Naive thymus-derived CD8-positive, alpha-beta T cell (primary cell): ENCODE measurements around the gene FAM241A. TPM values are rescaled to one million over a fixed set of nuclear protein-coding genes. Genes with fewer than 3 reads are reported as not detected.
"Not testable (repeated sequence)": the region's sequence is repeated elsewhere in the genome, so short reads cannot be mapped to it uniquely, and the experiment has no call there.

Experiments
- ATAC-seq, 2 donors: fragments of 150-1000 bp; cut with Tn5 transposase in 1 of 2; sonication (Bioruptor Pico), chemical (Tn5 transposase) in 1 of 2; 1 replicate in 1 of 2; 2 replicates in 1 of 2; pipeline ENCODE4 v1.10.0; 2021; ENCODE audit warnings: mild to moderate bottlenecking in 2 of 2, moderate library complexity in 2 of 2
- POLR2A ChIA-PET: fragments of 350-600 bp; sonication (Branson Sonifier 250); formaldehyde crosslinking; loops from one replicate; lab custom pipeline; 2021; ENCODE audit warnings: antibody characterized with exemption; lab: Charles Lee
- DNase-seq, 10 donors: peaks; one replicate each; pipeline versions ENCODE4 v3.0.0 to v3.0.0-alpha.2; 2020 to 2022
- H3K27ac Mint-ChIP-seq, 10 donors: one replicate each; pipeline ENCODE4 v1.8.0; 2020 to 2022; ENCODE audit warnings: mild to moderate bottlenecking in 10 of 10, mixed read lengths in 10 of 10, moderate library complexity in 4 of 10, inconsistent platforms in 1 of 10
- H3K27me3 Mint-ChIP-seq, 5 donors: one replicate each; pipeline ENCODE4 v1.8.0; 2021 to 2022; ENCODE audit warnings: mixed read lengths in 5 of 5
- H3K36me3 Mint-ChIP-seq, 3 donors: one replicate each; pipeline ENCODE4 v1.8.0; 2020 to 2022; ENCODE audit warnings: mixed read lengths in 3 of 3, mild to moderate bottlenecking in 2 of 3, inconsistent platforms in 1 of 3
- H3K4me1 Mint-ChIP-seq, 4 donors: one replicate each; pipeline ENCODE4 v1.8.0; 2021 to 2022; ENCODE audit warnings: mixed read lengths in 4 of 4
- H3K4me3 Mint-ChIP-seq, 10 donors: one replicate each; pipeline ENCODE4 v1.8.0; 2020 to 2022; ENCODE audit warnings: mild to moderate bottlenecking in 10 of 10, mixed read lengths in 10 of 10, moderate library complexity in 6 of 10, inconsistent platforms in 1 of 10
- H3K9me3 Mint-ChIP-seq, 9 donors: one replicate each; pipeline ENCODE4 v1.8.0; 2020 to 2022; ENCODE audit warnings: mixed read lengths in 9 of 9, mild to moderate bottlenecking in 3 of 9, inconsistent platforms in 1 of 9, moderate library complexity in 1 of 9
- polyA plus RNA-seq, 3 donors: library from polyadenylated mRNA; unstranded; fragments of 300-500 nt; fragmentation: Illumina TruSeq; gene quantifications; one replicate each; pipeline ENCODE4 v1.2.3, GENCODE V29; 2021
- total RNA-seq, 8 experiments: library from RNA in 2 of 8; stranded (reverse) in 2 of 8; gene quantifications; one replicate each; pipeline ENCODE4 v1.2.3 and lab custom pipeline; 2021 to 2026

FAM241A gene
- total and polyA plus RNA-seq, 5 experiments from 2014 or later: 2.8 to 5.3 (median 3.7) TPM

DNA sequence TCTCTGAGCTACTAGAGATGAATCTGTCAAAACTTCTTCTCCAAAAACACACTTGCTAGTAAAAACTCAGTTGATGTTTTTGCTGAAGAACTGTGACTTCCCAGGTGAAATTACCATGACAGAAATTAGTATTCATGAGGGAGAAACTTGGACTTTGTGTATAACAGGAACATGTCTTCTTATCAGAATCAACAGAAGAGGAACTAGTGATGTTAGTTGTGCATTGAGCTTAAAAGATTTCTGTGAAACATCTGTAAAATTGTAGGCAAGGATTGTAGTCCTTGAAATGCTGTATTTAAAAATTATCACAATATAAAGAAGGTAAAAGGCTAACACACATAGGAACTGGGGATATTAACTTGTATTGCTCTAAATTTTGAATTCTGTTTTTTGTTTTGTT, 11.3 kb downstream of the FAM241A start:
- DNase-seq: no peak
- no peak for ATAC-seq
- H3K9me3 Mint-ChIP-seq: peaks cover 0 to 14% (median 3%) of the 10 kb centered on the region in 9 donors
- H3K36me3 Mint-ChIP-seq: peaks cover 0 to 13% (median 0%) of the 10 kb centered on the region in 3 donors
- POLR2A ChIA-PET: no interaction called here
- H3K27ac Mint-ChIP-seq: no peak overlapping the region
- H3K4me1 Mint-ChIP-seq: peaks cover 13 to 46% (median 24%) of the 10 kb centered on the region in 4 donors
- H3K27me3 Mint-ChIP-seq: no peaks in the 10 kb centered on the region
- no peak overlapping the region for H3K4me3 Mint-ChIP-seq

DNA sequence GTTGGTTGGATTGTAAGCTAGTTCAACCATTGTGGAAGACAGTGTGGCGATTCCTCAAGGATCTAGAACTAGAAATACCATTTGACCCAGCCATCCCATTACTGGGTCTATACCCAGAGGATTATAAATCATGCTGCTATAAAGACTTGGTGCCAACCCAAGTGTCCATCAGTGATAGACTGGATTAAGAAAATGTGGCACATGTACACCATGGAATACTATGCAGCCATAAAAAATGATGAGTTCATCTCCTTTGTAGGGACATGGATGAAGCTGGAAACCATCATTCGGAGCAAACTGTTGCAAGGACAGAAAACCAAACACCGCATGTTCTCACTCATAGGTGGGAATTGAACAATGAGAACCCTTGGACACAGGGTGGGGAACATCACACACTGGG, 18.5 kb downstream of the FAM241A start:
- H3K27ac Mint-ChIP-seq, DNase-seq, ATAC-seq, H3K4me3 Mint-ChIP-seq, H3K27me3 Mint-ChIP-seq, POLR2A ChIA-PET: not testable (repeated sequence)
- peaks cover 0 to 14% (median 4%) of the 10 kb centered on the region in 9 donors for H3K9me3 Mint-ChIP-seq
- peaks cover 10 to 26% (median 18%) of the 10 kb centered on the region in 4 donors for H3K4me1 Mint-ChIP-seq
- peaks cover 0 to 14% (median 0%) of the 10 kb centered on the region in 3 donors for H3K36me3 Mint-ChIP-seq

DNA sequence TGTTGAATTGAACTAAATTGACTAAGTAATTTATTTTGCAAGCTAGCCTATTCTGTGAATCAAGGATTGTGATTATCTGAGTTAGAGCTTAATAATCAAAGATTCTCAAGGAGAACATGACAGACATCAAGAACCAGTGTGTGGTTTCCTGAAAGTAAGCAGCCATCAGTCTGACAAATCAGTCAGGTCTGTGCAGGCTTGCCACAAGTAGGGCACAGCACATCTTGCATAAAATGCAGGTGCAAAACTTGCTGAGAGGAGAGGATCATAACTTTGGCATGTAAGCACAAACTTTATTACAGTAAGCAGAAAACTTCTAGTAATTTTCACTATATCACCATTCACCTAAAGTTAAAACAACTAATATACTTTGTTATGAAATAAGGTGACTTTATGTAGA, 22.5 kb downstream of the FAM241A start:
- peak overlapping the region in 6 of 10 donors; percentile 2 to 65 (median 34) for H3K4me3 Mint-ChIP-seq
- H3K27ac Mint-ChIP-seq: peak overlapping the region in 8 of 10 donors; percentile 0 to 80 (median 24)
- peak in 7 of 10 donors; percentile 3 to 55 (median 27) for DNase-seq
- ATAC-seq: peak; percentile 95 to 96
- peaks cover 0 to 5% (median 2%) of the 10 kb centered on the region in 3 donors for H3K36me3 Mint-ChIP-seq
- H3K27me3 Mint-ChIP-seq: no peaks in the 10 kb centered on the region
- POLR2A ChIA-PET: no interaction called here
- peaks cover 12 to 37% (median 36%) of the 10 kb centered on the region in 4 donors for H3K4me1 Mint-ChIP-seq
- H3K9me3 Mint-ChIP-seq: peaks cover 0 to 6% (median 0%) of the 10 kb centered on the region in 9 donors

DNA sequence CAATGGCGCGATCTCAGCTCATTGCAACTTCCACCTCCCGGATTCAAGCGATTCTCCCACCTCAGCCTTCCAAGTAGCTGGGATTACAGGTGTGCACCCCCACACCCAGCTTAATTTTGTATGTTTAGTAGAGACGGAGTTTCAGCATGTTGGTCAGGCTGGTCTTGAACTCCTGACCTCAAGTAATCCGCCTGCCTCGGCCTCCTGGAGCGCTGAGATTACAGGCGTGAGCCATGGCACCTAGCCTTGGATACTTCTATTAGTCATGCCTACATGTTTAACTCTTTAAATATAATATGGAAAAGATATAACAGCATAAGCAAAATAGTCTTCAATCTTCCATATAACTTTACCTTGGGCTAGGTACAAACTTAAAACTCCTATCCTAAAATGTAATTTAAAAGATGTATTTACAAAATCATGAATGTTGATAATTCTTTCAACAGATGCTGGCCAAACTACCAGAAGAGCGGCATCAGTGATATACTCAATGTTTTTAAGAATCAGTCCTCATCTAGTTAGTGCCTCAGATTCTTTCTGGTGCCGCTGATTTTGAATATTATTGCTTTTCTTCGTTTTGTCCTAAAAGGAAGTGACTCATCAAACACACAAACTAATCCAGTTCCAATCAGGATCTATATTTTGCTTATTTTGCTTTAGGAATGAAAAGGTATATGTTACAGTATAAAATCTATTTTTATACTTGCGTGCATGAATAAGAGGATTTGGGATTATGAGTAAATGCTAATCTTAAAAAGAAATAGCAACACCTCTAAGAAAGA, 23.7 kb downstream of the FAM241A start:
- Mint-ChIP-seq H3K9me3 (peaks cover 0 to 6% (median 0%) of the 10 kb centered on the region in 9 donors), H3K27me3 (no peaks in the 10 kb centered on the region), H3K4me3 (peak overlapping the region in 1 of 10 donors; percentile 39), H3K36me3 (peaks cover 0 to 7% (median 2%) of the 10 kb centered on the region in 3 donors), H3K27ac (peak overlapping the region in 5 of 10 donors; percentile 13 to 83 (median 54)), H3K4me1 (peaks cover 12 to 43% (median 37%) of the 10 kb centered on the region in 4 donors)
- POLR2A ChIA-PET: no interaction called here
- ATAC-seq (no peak), DNase-seq (no peak)

DNA sequence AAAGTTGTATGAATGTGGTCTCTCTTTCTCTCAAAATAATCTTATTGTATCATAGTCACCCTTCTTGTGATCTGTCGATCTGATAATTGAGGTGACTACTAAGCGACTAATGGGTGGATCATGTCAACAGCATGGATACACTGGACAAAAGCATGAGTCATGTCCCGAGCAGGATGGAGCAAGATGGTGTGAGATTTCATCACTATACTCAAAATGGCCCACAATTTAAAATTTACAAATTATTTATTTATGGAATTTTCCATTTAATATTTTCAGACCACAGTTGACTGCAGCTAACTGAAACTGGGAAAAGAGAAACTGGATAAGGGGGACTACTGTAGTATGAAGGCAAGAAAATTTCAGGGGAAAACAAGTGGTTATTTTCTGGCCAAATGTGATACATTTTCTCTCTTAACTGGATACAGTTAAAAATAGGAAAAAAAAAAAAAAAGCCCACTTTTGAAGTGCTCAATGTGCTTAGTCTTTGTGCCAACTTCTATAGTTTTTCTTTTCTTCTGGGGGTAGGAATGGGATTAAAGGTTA, 25.3 kb downstream of the FAM241A start:
- DNase-seq (no peak), ATAC-seq (no peak)
- Mint-ChIP-seq H3K4me3 (peak overlapping the region in 2 of 10 donors; percentile 16 to 50), H3K9me3 (peaks cover 0 to 2% (median 0%) of the 10 kb centered on the region in 9 donors), H3K27me3 (no peaks in the 10 kb centered on the region), H3K4me1 (peaks cover 12 to 47% (median 38%) of the 10 kb centered on the region in 4 donors), H3K36me3 (peaks cover 0 to 7% (median 2%) of the 10 kb centered on the region in 3 donors), H3K27ac (peak overlapping the region in 1 of 10 donors; percentile 38)
- POLR2A ChIA-PET: no interaction called here

DNA sequence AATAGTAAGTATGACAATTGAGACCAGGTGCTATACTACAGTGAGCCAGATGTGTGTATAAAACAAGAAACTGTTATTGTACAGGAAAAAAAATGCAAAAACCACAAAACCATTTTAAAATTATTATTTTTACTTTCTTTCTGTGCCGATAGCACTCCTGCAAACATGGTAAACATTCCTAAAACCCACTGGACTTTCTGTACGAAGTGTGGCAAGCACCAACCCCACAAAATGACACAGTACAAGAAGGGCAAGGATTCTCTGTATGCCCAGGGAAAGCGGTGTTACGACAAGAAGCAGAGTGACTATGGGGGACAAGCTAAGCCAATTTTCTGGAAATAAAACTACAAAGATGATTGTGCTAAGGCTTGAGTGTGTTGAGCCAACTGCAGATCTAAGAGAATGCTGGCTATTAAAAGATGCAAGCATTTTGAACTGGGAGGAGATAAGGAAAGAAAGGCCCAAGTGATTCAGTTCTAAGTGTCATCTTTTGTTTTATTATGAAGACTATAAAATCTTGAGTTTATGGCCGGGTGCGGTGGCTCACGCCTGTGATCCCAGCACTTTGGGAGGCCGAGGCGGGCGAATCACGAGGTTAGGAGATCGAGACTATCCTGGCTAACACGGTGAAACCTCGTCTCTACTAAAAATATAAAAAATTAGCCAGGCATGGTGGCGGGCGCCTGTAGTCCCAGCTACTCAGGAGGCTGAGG, 26.0 kb downstream of the FAM241A start:
- peak overlapping the region in 4 of 10 donors; percentile 1 to 45 (median 21) for H3K4me3 Mint-ChIP-seq
- peaks cover 12 to 52% (median 41%) of the 10 kb centered on the region in 4 donors for H3K4me1 Mint-ChIP-seq
- H3K27me3 Mint-ChIP-seq, H3K9me3 Mint-ChIP-seq, POLR2A ChIA-PET, DNase-seq, ATAC-seq, H3K36me3 Mint-ChIP-seq: not testable (repeated sequence)
- H3K27ac Mint-ChIP-seq: peak overlapping the region in 4 of 10 donors; percentile 4 to 58 (median 44)

DNA sequence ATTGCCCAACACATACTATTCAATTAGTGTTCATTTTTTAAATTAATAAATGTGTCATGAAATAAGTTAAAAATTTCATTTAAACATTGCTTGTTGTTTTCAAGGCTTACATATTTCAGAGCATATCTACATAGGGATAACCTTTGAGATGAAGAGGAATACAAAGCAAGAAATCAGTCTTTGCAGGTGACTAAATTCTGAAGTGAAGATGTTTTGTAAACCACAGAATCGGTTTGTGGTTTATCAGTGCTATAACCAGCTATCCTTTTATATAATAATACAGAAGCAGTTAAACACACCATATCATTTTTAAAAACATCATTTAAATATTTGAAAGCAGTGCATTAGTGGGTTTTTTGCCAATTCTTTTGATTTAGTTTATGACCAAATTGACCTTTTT, 26.9 kb downstream of the FAM241A start:
- Mint-ChIP-seq H3K4me1 (peaks cover 10 to 59% (median 45%) of the 10 kb centered on the region in 4 donors), H3K4me3 (peak overlapping the region in 1 of 10 donors; percentile 13), H3K9me3 (no peaks in the 10 kb centered on the region), H3K27me3 (no peaks in the 10 kb centered on the region), H3K27ac (no peak overlapping the region), H3K36me3 (peaks cover 0 to 7% (median 2%) of the 10 kb centered on the region in 3 donors)
- DNase-seq: no peak
- POLR2A ChIA-PET: no interaction called here
- ATAC-seq: no peak

DNA sequence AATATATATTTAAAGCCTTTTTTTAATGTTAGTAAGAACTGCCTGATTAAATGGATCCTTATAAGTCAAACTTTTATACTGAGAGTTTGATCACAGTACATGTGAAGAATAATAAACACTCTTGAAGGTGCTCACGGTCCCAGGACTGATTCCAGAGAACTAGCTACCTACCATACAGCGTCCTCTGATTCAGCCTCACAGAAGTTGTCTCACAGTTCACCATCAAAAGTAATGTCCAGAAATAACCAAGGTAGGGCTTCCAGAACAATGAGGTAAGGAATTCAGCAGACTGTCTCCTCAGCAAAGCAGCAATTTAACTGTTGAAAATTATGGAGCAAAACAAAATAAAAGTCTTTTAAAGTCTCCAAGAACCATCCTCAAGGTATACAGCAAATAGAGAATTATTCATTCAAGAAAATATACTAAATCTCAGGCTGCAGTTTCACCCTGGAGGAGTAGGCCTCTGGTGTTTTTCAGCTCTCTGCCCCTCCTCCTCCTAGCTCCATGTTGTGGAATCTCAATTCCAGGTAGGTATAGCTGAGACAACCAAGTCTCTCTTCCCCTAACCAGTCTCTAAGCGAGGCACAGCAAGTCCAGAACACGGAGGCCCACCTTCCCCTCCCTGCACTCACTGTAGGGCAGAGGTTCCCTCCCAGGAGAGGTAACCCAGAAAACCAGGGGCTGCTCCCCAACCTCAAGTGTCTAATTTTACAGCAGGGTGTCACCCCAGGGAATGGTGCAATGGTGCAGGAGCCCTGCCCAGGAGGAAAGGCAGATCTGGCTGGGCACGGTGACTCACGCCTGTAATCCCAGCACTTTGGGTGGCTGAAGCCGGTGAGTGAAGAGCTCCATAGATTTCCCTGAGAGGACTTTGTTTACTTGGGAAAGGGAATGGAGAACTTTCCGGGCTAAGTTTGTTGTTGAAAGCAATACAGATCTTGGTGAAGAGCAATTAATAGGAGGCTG, 28.6 kb downstream of the FAM241A start:
- no peak overlapping the region for H3K4me3 Mint-ChIP-seq
- POLR2A ChIA-PET: interaction anchor here (1.1 kb wide), 1 partner anchor 27 kb away, joined by 3 read pairs; no protein-coding TSS in a partner anchor

DNA sequence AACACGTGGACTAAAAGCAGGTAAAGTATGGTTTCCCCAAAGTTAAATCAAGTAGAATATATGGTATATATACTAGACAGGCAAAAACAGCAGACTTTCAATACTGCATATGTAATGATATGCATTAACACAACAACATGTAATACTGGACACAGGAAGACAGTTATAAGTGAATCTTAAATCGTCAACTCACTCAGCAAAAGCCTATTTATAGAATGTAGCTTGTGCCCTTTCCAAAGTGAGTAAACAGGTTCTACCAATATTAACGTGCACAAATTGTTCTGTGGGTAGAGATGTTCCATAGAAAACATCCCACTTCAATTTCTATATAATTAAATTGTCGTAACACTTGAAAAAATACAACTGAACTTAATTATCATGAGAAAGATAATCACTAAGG, 30.6 kb downstream of the FAM241A start:
- Mint-ChIP-seq H3K36me3 (peaks cover 0 to 7% (median 2%) of the 10 kb centered on the region in 3 donors), H3K27me3 (no peaks in the 10 kb centered on the region), H3K9me3 (no peaks in the 10 kb centered on the region), H3K27ac (no peak overlapping the region), H3K4me1 (peaks cover 11 to 53% (median 37%) of the 10 kb centered on the region in 4 donors), H3K4me3 (no peak overlapping the region)
- POLR2A ChIA-PET: no interaction called here
- DNase-seq: no peak
- no peak for ATAC-seq

More for the DNA sequence above, 28.6 kb downstream of the FAM241A start:
- Mint-ChIP-seq H3K27me3 (no peaks in the 10 kb centered on the region), H3K4me1 (peaks cover 9 to 61% (median 39%) of the 10 kb centered on the region in 4 donors), H3K9me3 (no peaks in the 10 kb centered on the region), H3K36me3 (peaks cover 0 to 7% (median 2%) of the 10 kb centered on the region in 3 donors), H3K27ac (peak overlapping the region in 3 of 10 donors; percentile 15 to 45 (median 28))
- DNase-seq (no peak), ATAC-seq (no peak)

DNA sequence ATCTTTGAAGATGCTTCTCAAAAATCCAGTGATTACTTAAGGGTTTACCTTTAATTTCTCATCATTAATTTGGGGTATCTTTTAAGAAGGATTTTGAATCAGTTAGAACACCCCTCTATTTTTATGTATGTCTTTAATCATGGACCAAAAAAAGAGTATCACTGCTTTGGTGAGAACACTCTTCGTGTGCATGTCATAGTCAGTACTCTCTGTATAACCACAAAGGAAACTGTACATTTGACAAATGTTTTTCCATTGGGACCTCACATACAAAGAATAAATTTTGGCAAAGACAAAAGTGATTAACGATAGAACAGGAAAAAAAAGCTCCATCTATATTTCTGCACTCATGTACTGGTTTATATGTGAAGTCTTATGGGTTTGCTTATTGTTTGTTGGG, 31.3 kb downstream of the FAM241A start:
- POLR2A ChIA-PET: interaction anchor here (0.6 kb wide), 1 partner anchor 34 kb away, joined by 4 read pairs; no protein-coding TSS in a partner anchor
- H3K4me1 Mint-ChIP-seq: peaks cover 10 to 52% (median 39%) of the 10 kb centered on the region in 4 donors
- DNase-seq: no peak
- H3K27ac Mint-ChIP-seq: peak overlapping the region in 2 of 10 donors; percentile 16 to 45
- H3K4me3 Mint-ChIP-seq: peak overlapping the region in 3 of 10 donors; percentile 5 to 20 (median 15)
- H3K36me3 Mint-ChIP-seq: peaks cover 0 to 2% (median 2%) of the 10 kb centered on the region in 3 donors
- H3K27me3 Mint-ChIP-seq: no peaks in the 10 kb centered on the region
- no peak for ATAC-seq
- H3K9me3 Mint-ChIP-seq: no peaks in the 10 kb centered on the region

DNA sequence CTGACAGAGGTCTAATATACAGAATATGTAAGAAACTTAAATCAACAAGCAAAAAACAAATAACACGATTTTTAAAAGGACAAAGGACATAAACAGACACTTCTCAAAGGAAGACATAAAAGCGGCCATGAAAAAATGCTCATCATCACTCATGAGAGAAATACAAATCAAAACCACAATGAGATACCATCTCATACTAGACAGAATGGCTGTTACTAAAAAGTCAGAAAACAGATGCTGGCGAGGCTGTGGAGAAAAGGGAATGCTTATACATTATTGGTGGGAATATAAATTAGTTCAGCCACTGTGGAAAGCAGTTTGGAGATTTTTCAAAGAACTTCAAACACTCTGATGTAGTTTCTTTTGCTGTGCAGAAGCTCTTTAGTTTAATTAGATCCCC, 33.5 kb downstream of the FAM241A start:
- H3K9me3 Mint-ChIP-seq, H3K4me3 Mint-ChIP-seq, POLR2A ChIA-PET, DNase-seq, ATAC-seq, H3K27me3 Mint-ChIP-seq, H3K36me3 Mint-ChIP-seq: not testable (repeated sequence)
- H3K27ac Mint-ChIP-seq: peak overlapping the region in 2 of 10 donors; percentile 7 to 67
- H3K4me1 Mint-ChIP-seq: peaks cover 23 to 66% (median 54%) of the 10 kb centered on the region in 4 donors
